H1 (cell line): ENCODE measurements around the gene BBS9. TPM values are rescaled to one million over a fixed set of nuclear protein-coding genes. Genes with fewer than 3 reads are reported as not detected.

ENCODE experiments used
- CTCF ChIA-PET: fragments of 300-600 bp; sonication (Branson Sonifier 250); formaldehyde crosslinking; loops from one replicate; lab custom pipeline; 2021; ENCODE audit not compliant: partially characterized antibody; lab: Charles Lee
- POLR2A ChIA-PET: fragments of 300-600 bp; sonication (Branson Sonifier 250); formaldehyde crosslinking; loops from one replicate; lab custom pipeline; 2021; ENCODE audit warnings: inconsistent platforms; ENCODE audit not compliant: partially characterized antibody; lab: Charles Lee
- DNase-seq, 2 experiments: peaks; one replicate each; pipeline versions ENCODE4 v3.0.0 to v3.0.0-alpha.2; 2010 to 2022; ENCODE audit warnings: low spot score in 2 of 2, low read depth in 1 of 2, mixed read lengths in 1 of 2
- FAIRE-seq: peaks from 2 replicates; lab custom pipeline; 2011; peaks lifted over from hg19 to GRCh38; lab: Jason Lieb, UNC
- H2AFZ ChIP-seq: 2 replicates; pipeline ENCODE4 v1.8.1; 2012; ENCODE audit warnings: low read length, inconsistent platforms
- H2AK5ac ChIP-seq: 2 replicates; pipeline ENCODE4 v1.6.1; 2013; ENCODE audit warnings: low read depth, low read length
- H2BK120ac ChIP-seq: replicated peaks from 2 replicates; pipeline ENCODE3; 2013; ENCODE audit warnings: low read depth, low read length, inconsistent platforms
- H2BK12ac ChIP-seq: 2 replicates; pipeline ENCODE4 v1.6.1; 2013; ENCODE audit warnings: low read depth, low read length
- H2BK15ac ChIP-seq: 2 replicates; pipeline ENCODE4 v1.6.1; 2013; ENCODE audit warnings: low read length
- H2BK20ac ChIP-seq: 2 replicates; pipeline ENCODE4 v1.6.1; 2013; ENCODE audit warnings: low read length
- H2BK5ac ChIP-seq: 2 replicates; pipeline ENCODE4 v1.6.1; 2013; ENCODE audit warnings: low read depth, low read length
- H3K14ac ChIP-seq: 2 replicates; pipeline ENCODE4 v1.6.1; 2013; ENCODE audit warnings: inconsistent platforms; ENCODE audit not compliant: insufficient read length
- H3K18ac ChIP-seq: 2 replicates; pipeline ENCODE4 v1.6.1; 2013; ENCODE audit warnings: low read length; ENCODE audit errors: extremely low read depth
- H3K23ac ChIP-seq: 2 replicates; pipeline ENCODE4 v1.6.1; 2013; ENCODE audit warnings: inconsistent platforms; ENCODE audit not compliant: insufficient read length
- H3K23me2 ChIP-seq: 2 replicates; pipeline ENCODE4 v1.6.1; 2013; ENCODE audit warnings: low read depth, low read length
- H3K27ac ChIP-seq: 2 replicates; pipeline ENCODE4 v1.6.1; 2011; ENCODE audit warnings: low read depth, low read length, inconsistent platforms
- H3K27me3 ChIP-seq, 4 experiments: replicated peaks in 1 of 4; 1 replicate in 1 of 4; 2 replicates in 3 of 4; pipeline versions ENCODE4 v1.6.1 to v1.8.1; 2011 to 2013; ENCODE audit warnings: low read length in 3 of 4, mild to moderate bottlenecking in 3 of 4, inconsistent platforms in 2 of 4, mixed read lengths in 2 of 4, moderate library complexity in 1 of 4; ENCODE audit not compliant: control insufficient read depth in 3 of 4, insufficient read depth in 3 of 4; ENCODE audit errors: extremely low read depth in 1 of 4
- H3K36me3 ChIP-seq, 4 experiments: 2 replicates each; pipeline versions ENCODE4 v1.6.1 to v1.8.1; 2011 to 2013; ENCODE audit warnings: mild to moderate bottlenecking in 4 of 4, low read length in 3 of 4, moderate library complexity in 2 of 4, control low read depth in 1 of 4, inconsistent platforms in 1 of 4; ENCODE audit not compliant: insufficient read depth in 4 of 4, control insufficient read depth in 2 of 4
- H3K4ac ChIP-seq: replicated peaks from 2 replicates; pipeline ENCODE3; 2013; ENCODE audit warnings: low read length, low read depth, mixed read lengths, inconsistent platforms; ENCODE audit not compliant: insufficient read length
- H3K4me1 ChIP-seq, 4 experiments: replicated peaks in 1 of 4; 1 replicate in 1 of 4; 2 replicates in 3 of 4; pipeline versions ENCODE4 v1.6.1 to v1.8.1; 2011 to 2013; ENCODE audit warnings: low read length in 3 of 4, inconsistent platforms in 2 of 4, mixed read lengths in 1 of 4; ENCODE audit not compliant: insufficient read depth in 4 of 4, control insufficient read depth in 3 of 4
- H3K4me2 ChIP-seq, 2 experiments: 2 replicates each; pipeline versions ENCODE4 v1.6.1 to v1.8.1; 2011 to 2013; ENCODE audit warnings: low read depth in 2 of 2, low read length in 2 of 2, control low read depth in 1 of 2, inconsistent platforms in 1 of 2, mild to moderate bottlenecking in 1 of 2; ENCODE audit not compliant: insufficient read depth in 1 of 2
- H3K4me3 ChIP-seq, 4 experiments: fragments of 200-600, 300-600 bp in 1 of 4; sonication (generic), shearing (Covaris generic), sonication (Bioruptor Twin) in 1 of 4; 2 replicates each; pipeline versions ENCODE4 v1.5.1 to v1.8.1; 2011 to 2016; ENCODE audit warnings: low read length in 4 of 4, low read depth in 3 of 4, control low read depth in 2 of 4, inconsistent platforms in 2 of 4, mild to moderate bottlenecking in 2 of 4, mixed read lengths in 1 of 4, moderate library complexity in 1 of 4; ENCODE audit not compliant: insufficient read depth in 2 of 4; ENCODE audit errors: extremely low read depth in 1 of 4
- H3K56ac ChIP-seq: replicated peaks from 2 replicates; pipeline ENCODE3; 2013; ENCODE audit warnings: low read depth, mild to moderate bottlenecking, mixed read lengths, low read length, inconsistent platforms; ENCODE audit not compliant: insufficient read length
- H3K79me1 ChIP-seq: 2 replicates; pipeline ENCODE4 v1.6.1; 2013; ENCODE audit warnings: low read depth, low read length, control low read depth
- H3K79me2 ChIP-seq, 2 experiments: 2 replicates each; pipeline versions ENCODE4 v1.6.1 to v1.8.1; 2012 to 2013; ENCODE audit warnings: low read length in 2 of 2, mild to moderate bottlenecking in 2 of 2, inconsistent platforms in 1 of 2; ENCODE audit not compliant: insufficient read depth in 2 of 2, control insufficient read depth in 1 of 2
- H3K9ac ChIP-seq, 4 experiments: replicated peaks in 1 of 4; 1 replicate in 1 of 4; 2 replicates in 3 of 4; pipeline versions ENCODE4 v1.6.1 to v1.8.1; 2011 to 2013; ENCODE audit warnings: low read depth in 3 of 4, low read length in 3 of 4, control low read depth in 2 of 4, mild to moderate bottlenecking in 2 of 4, moderate library complexity in 2 of 4, inconsistent platforms in 1 of 4; ENCODE audit errors: extremely low read depth in 1 of 4
- H3K9me3 ChIP-seq, 2 experiments: 2 replicates each; pipeline versions ENCODE4 v1.6.1 to v1.8.1; 2012 to 2013; ENCODE audit warnings: mild to moderate bottlenecking in 2 of 2, moderate library complexity in 2 of 2, control low read depth in 1 of 2, inconsistent platforms in 1 of 2, low read depth in 1 of 2, low read length in 1 of 2, mixed read lengths in 1 of 2; ENCODE audit not compliant: insufficient read depth in 2 of 2
- H4K20me1 ChIP-seq, 2 experiments: replicated peaks in 1 of 2; 2 replicates each; pipeline versions ENCODE3 to v1.8.1; 2011 to 2013; ENCODE audit warnings: inconsistent platforms in 2 of 2, low read length in 2 of 2, mild to moderate bottlenecking in 1 of 2; ENCODE audit not compliant: insufficient read depth in 2 of 2, control insufficient read depth in 1 of 2
- H4K5ac ChIP-seq: 2 replicates; pipeline ENCODE4 v1.6.1; 2013; ENCODE audit warnings: low read length, low read depth, mixed read lengths, inconsistent platforms; ENCODE audit not compliant: insufficient read length
- H4K8ac ChIP-seq: 2 replicates; pipeline ENCODE4 v1.8.0; 2013; ENCODE audit warnings: mild to moderate bottlenecking, moderate library complexity, low read length, inconsistent platforms; ENCODE audit not compliant: insufficient read depth; ENCODE audit errors: extremely low read depth
- H4K91ac ChIP-seq: replicated peaks from 2 replicates; pipeline ENCODE3; 2013; ENCODE audit warnings: low read length, mixed read lengths, inconsistent platforms; ENCODE audit not compliant: insufficient read length
- BRCA1 ChIP-seq: IDR thresholded peaks from 2 replicates; pipeline ENCODE4 v1.6.1; 2012; ENCODE audit warnings: low read depth, low read length, improper control_type of control experiment
- CEBPB ChIP-seq: IDR thresholded peaks from 2 replicates; pipeline ENCODE4 v1.6.1; 2012; ENCODE audit warnings: low read depth, low read length
- CHD2 ChIP-seq: IDR thresholded peaks from 2 replicates; pipeline ENCODE4 v1.6.1; 2012; ENCODE audit warnings: low read length, improper control_type of control experiment
- CTBP2 ChIP-seq: IDR thresholded peaks from 2 replicates; pipeline ENCODE4 v1.7.0; 2011; ENCODE audit warnings: borderline replicate concordance, mild to moderate bottlenecking, moderate library complexity, mixed read lengths, low read length; ENCODE audit not compliant: insufficient read depth, insufficient read length
- HDAC6 ChIP-seq: IDR thresholded peaks from one replicate; pipeline ENCODE4 v1.7.1; 2012; ENCODE audit warnings: low read depth, mild to moderate bottlenecking, inconsistent platforms, low read length, moderate library complexity
- JUN ChIP-seq: IDR thresholded peaks from 2 replicates; pipeline ENCODE4 v1.6.1; 2011; ENCODE audit warnings: low read depth, mild to moderate bottlenecking, improper control_type of control experiment, low read length
- KDM4A ChIP-seq: IDR thresholded peaks from one replicate; pipeline ENCODE4 v1.7.1; 2012; ENCODE audit warnings: low read depth, mild to moderate bottlenecking, moderate library complexity, low read length, inconsistent platforms; ENCODE audit not compliant: severe bottlenecking
- PHF8 ChIP-seq: fragments of 200-600 bp; sonication (generic); conservative IDR thresholded peaks from 2 replicates; pipeline ENCODE4 v1.7.1; 2012; ENCODE audit warnings: low read depth, mild to moderate bottlenecking, inconsistent platforms, low read length, moderate library complexity
- POLR2A ChIP-seq, 2 experiments: IDR thresholded peaks; 1 replicate in 1 of 2; 2 replicates in 1 of 2; pipeline ENCODE4 v1.6.1; 2011; ENCODE audit warnings: low read depth in 2 of 2, low read length in 2 of 2, mild to moderate bottlenecking in 2 of 2; ENCODE audit errors: control extremely low read depth in 1 of 2
- RAD21 ChIP-seq, 2 experiments: IDR thresholded peaks in 1 of 2; conservative IDR thresholded peaks in 1 of 2; 2 replicates each; pipeline ENCODE4 v1.6.1; 2011; ENCODE audit warnings: low read depth in 2 of 2, low read length in 2 of 2, improper control_type of control experiment in 1 of 2, inconsistent platforms in 1 of 2, mild to moderate bottlenecking in 1 of 2, moderate library complexity in 1 of 2
- RBBP5 ChIP-seq: IDR thresholded peaks from 2 replicates; pipeline ENCODE4 v1.7.1; 2012; ENCODE audit warnings: low read depth, mild to moderate bottlenecking, inconsistent platforms, low read length, moderate library complexity, borderline replicate concordance
- SAP30 ChIP-seq: fragments of 300-600 bp; sonication (generic); IDR thresholded peaks from 2 replicates; pipeline ENCODE4 v1.7.1; 2012; ENCODE audit warnings: low read length, moderate library complexity, mild to moderate bottlenecking, inconsistent platforms; ENCODE audit not compliant: insufficient read depth, insufficient replicate concordance
- SIRT6 ChIP-seq: IDR thresholded peaks from one replicate; pipeline ENCODE4 v1.7.1; 2012; ENCODE audit warnings: low read length, inconsistent platforms
- SUZ12 ChIP-seq: fragments of 200-600 bp; sonication (generic); IDR thresholded peaks from 2 replicates; pipeline ENCODE4 v1.6.1; 2012; ENCODE audit warnings: mild to moderate bottlenecking, inconsistent platforms, low read length, moderate library complexity, mixed read lengths
- YY1 ChIP-seq: IDR thresholded peaks from 2 replicates; pipeline ENCODE4 v1.6.1; 2011; ENCODE audit warnings: low read depth, mild to moderate bottlenecking, low read length
- WGBS, 2 experiments: shearing (Covaris generic) in 1 of 2; methylation state at CpG; one replicate each; pipeline versions ENCODE4 v1.1.6 to v1.1.7; 2013 to 2015; ENCODE audit warnings: low lambda C conversion rate in 2 of 2, mixed read lengths in 2 of 2, inconsistent platforms in 1 of 2, low coverage in 1 of 2, missing lambda C conversion rate in 1 of 2; ENCODE audit not compliant: insufficient replicate concordance in 2 of 2, insufficient coverage in 1 of 2, insufficient read length in 1 of 2; ENCODE audit errors: extremely low coverage in 1 of 2, missing lambda C conversion rate in 1 of 2; 5-methylcytosine and 5-hydroxymethylcytosine counted together
- polyA plus RNA-seq, 7 experiments: library from polyadenylated mRNA; depleted of rRNA in 3 of 7; stranded (reverse) in 5 of 7; unstranded in 2 of 7; fragments of >200 nt in 5 of 7; fragments of 200-250 nt in 2 of 7; gene quantifications; 1 replicate in 5 of 7; 2 replicates in 1 of 7; 4 replicates in 1 of 7; pipeline versions ENCODE4 v1.2.1 to v1.2.3, GENCODE V29; 2011 to 2013; ENCODE audit warnings: missing spikeins in 2 of 7, mixed read lengths in 2 of 7
- total RNA-seq: library from RNA; stranded (reverse); fragmentation: NEBNext Ultra II Directional; extraction: Animal tissue kit (Norgen Biotek cat#: 25700); gene quantifications from 2 replicates; pipeline ENCODE4 v1.2.1, GENCODE V29; 2021

Gene BBS9
- total and polyA plus RNA-seq, 2 of the 8 experiments (the other 6 are each of a cell fraction or from before 2014, with no cell fraction given): 22.3 to 37.0 TPM

GRCh38 chr7:33578166-33578565 lies 448.8 kb downstream of the BBS9 start:
- Histone ChIP-seq H4K8ac (no peak overlapping the region), H2BK20ac (no peak overlapping the region), H2AFZ (no peak overlapping the region), H3K36me3 (no peaks in the 10 kb centered on the region), H2BK5ac (no peak overlapping the region), H3K79me1 (no peaks in the 10 kb centered on the region), H3K23ac (no peak overlapping the region), H4K91ac (no peak overlapping the region), H3K9ac (no peak overlapping the region), H3K27me3 (no peaks in the 10 kb centered on the region), H3K4me2 (no peak overlapping the region), H4K5ac (no peak overlapping the region), H2BK15ac (no peak overlapping the region), H3K23me2 (no peaks in the 10 kb centered on the region), H2BK12ac (no peak overlapping the region), H2AK5ac (no peak overlapping the region), H3K56ac (no peak overlapping the region), H2BK120ac (no peak overlapping the region), H3K4ac (no peak overlapping the region), H3K9me3 (no peaks in the 10 kb centered on the region), H3K4me3 (no peak overlapping the region), H3K4me1 (no peaks in the 10 kb centered on the region), H4K20me1 (peaks cover 0 to 3% of the 10 kb centered on the region in 2 experiments), H3K14ac (no peak overlapping the region), H3K79me2 (no peaks in the 10 kb centered on the region), H3K27ac (no peak overlapping the region), H3K18ac (no peak overlapping the region)
- DNase-seq (no peak), FAIRE-seq (peak; percentile 19)
- WGBS, 2 experiments: 80% methylated on average over 1 of the region's 1 CpG; no CpG with 5 or more reads in 1 of the 2 experiments
- POLR2A ChIA-PET: no interaction called here
- CTCF ChIA-PET: no interaction called here
- no peak for TF ChIP-seq CEBPB
- no peak for TF ChIP-seq YY1
- no peak for TF ChIP-seq RBBP5
- TF ChIP-seq POLR2A (IDR thresholded peaks at IDR 0.05; ENCODE audit: control extremely low read depth in 1 of 2, low read depth in 2 of 2, low read length in 2 of 2): no peak
- TF ChIP-seq HDAC6: no peak
- no peak for TF ChIP-seq RAD21 (IDR thresholded peaks at IDR 0.05 in 1 of 2, conservative IDR thresholded peaks at IDR 0.05 in 1 of 2; ENCODE audit: low read depth in 2 of 2, low read length in 2 of 2)
- no peak for TF ChIP-seq JUN
- no peak for TF ChIP-seq PHF8
- no peak for TF ChIP-seq SUZ12
- TF ChIP-seq CTBP2: no peak
- no peak for TF ChIP-seq CHD2
- no peak for TF ChIP-seq KDM4A
- TF ChIP-seq SIRT6: no peak
- TF ChIP-seq SAP30: no peak
- TF ChIP-seq BRCA1: no peak
